HepG2 (cell line): ENCODE measurements around the gene STIP1. TPM values are rescaled to one million over a fixed set of nuclear protein-coding genes. Genes with fewer than 3 reads are reported as not detected.

ENCODE experiments used
- ATAC-seq: fragments of 200-7000 bp; cut with Tn5 transposase; 3 replicates; pipeline ENCODE4 v1.9.1; 2020; ENCODE audit warnings: mild to moderate bottlenecking, moderate library complexity
- BruUV-seq: library from RNA; stranded (reverse); fragments of 400-500 nt; replicated peaks from 2 replicates; lab custom pipeline; 2021; lab: Mats Ljungman, UMichigan
- CTCF ChIA-PET: fragments of 300-600 bp; formaldehyde crosslinking; extraction: SDS; loops from one replicate; lab custom pipeline; 2021; ENCODE audit warnings: low total read pairs, inconsistent platforms, low intra/inter-chr PET ratio; lab: Yijun Ruan, JAX
- POLR2A ChIA-PET: fragments of 350-600 bp; sonication (Branson Sonifier 250); formaldehyde crosslinking; loops from one replicate; lab custom pipeline; 2020; ENCODE audit warnings: antibody characterized with exemption, inconsistent platforms; lab: Yijun Ruan, JAX
- DNase-seq: peaks from one replicate; pipeline ENCODE4 v3.0.0-alpha.2; 2015; ENCODE audit warnings: low spot score
- FAIRE-seq: peaks from 3 replicates; lab custom pipeline; 2011; peaks lifted over from hg19 to GRCh38; lab: Jason Lieb, UNC
- H2AFZ ChIP-seq: one replicate; pipeline ENCODE4 v1.6.1; 2011; ENCODE audit warnings: low read length, inconsistent platforms
- H3K27ac ChIP-seq: fragments of 300-600 bp; 3 replicates; pipeline ENCODE4 v1.8.0; 2011; ENCODE audit warnings: mixed run types, mild to moderate bottlenecking, mixed read lengths, low read length, inconsistent platforms; ENCODE audit not compliant: insufficient read depth; ENCODE audit errors: extremely low read length
- H3K27me3 ChIP-seq, 2 experiments: fragments of 200-600 bp in 1 of 2; 2 replicates in 1 of 2; 3 replicates in 1 of 2; pipeline versions ENCODE4 v1.6.0 to v1.8.0; 2011; ENCODE audit warnings: low read length in 2 of 2, mild to moderate bottlenecking in 2 of 2, moderate library complexity in 2 of 2, inconsistent platforms in 1 of 2; ENCODE audit not compliant: insufficient read depth in 2 of 2, control insufficient read depth in 1 of 2
- H3K36me3 ChIP-seq, 2 experiments: fragments of 200-600 bp in 1 of 2; replicated peaks in 1 of 2; 2 replicates in 1 of 2; 3 replicates in 1 of 2; pipeline versions ENCODE4 v1.5.1 to v1.8.0; 2011; ENCODE audit warnings: low read length in 2 of 2, inconsistent platforms in 1 of 2; ENCODE audit not compliant: insufficient read depth in 2 of 2, control insufficient read depth in 1 of 2
- H3K4me1 ChIP-seq: 2 replicates; pipeline ENCODE4 v1.5.1; 2012; ENCODE audit warnings: low read length, inconsistent platforms; ENCODE audit not compliant: insufficient read depth
- H3K4me2 ChIP-seq: 2 replicates; pipeline ENCODE4 v1.6.0; 2011; ENCODE audit warnings: low read depth, low read length, inconsistent platforms
- H3K4me3 ChIP-seq, 3 experiments: fragments of 200-600 bp in 1 of 3; sonication (generic), shearing (Covaris generic) in 1 of 3; replicated peaks in 1 of 3; 2 replicates each; pipeline ENCODE4 v1.5.1; 2011 to 2016; ENCODE audit warnings: low read length in 3 of 3, inconsistent platforms in 2 of 3, low read depth in 2 of 3, mild to moderate bottlenecking in 2 of 3, control low read depth in 1 of 3, mixed read lengths in 1 of 3; ENCODE audit not compliant: insufficient read depth in 1 of 3
- H3K79me2 ChIP-seq: one replicate; pipeline ENCODE4 v1.6.1; 2011; ENCODE audit warnings: low read length, inconsistent platforms; ENCODE audit not compliant: insufficient read depth
- H3K9ac ChIP-seq: 2 replicates; pipeline ENCODE4 v1.6.0; 2011; ENCODE audit warnings: mild to moderate bottlenecking, low read depth, low read length, inconsistent platforms; ENCODE audit not compliant: insufficient read depth
- H3K9me3 ChIP-seq: 2 replicates; pipeline ENCODE4 v1.5.1; 2012; ENCODE audit warnings: mild to moderate bottlenecking, low read length
- H4K20me1 ChIP-seq: 2 replicates; pipeline ENCODE4 v1.6.0; 2011; ENCODE audit warnings: inconsistent platforms, mild to moderate bottlenecking, low read length, moderate library complexity; ENCODE audit not compliant: insufficient read depth
- ATF4 ChIP-seq, 2 experiments: fragments of 450-650 bp in 1 of 2; sonication (generic) in 1 of 2; formaldehyde crosslinking; IDR thresholded peaks; 2 replicates each; pipeline versions ENCODE4 v1.5.0 to v1.8.0; 2020 to 2022; ENCODE audit warnings: mild to moderate bottlenecking in 1 of 2, missing genetic modification reagents in 1 of 2
- FOSL1 ChIP-seq: sonication (generic); formaldehyde crosslinking; IDR thresholded peaks from 2 replicates; pipeline ENCODE4 v1.9.0; 2021; ENCODE audit warnings: missing genetic modification reagents, borderline replicate concordance
- JUNB ChIP-seq: sonication (generic); formaldehyde crosslinking; IDR thresholded peaks from 2 replicates; pipeline ENCODE4 v1.8.0; 2022; ENCODE audit warnings: missing genetic modification reagents, mild to moderate bottlenecking, borderline replicate concordance
- MATR3 ChIP-seq: sonication (generic); formaldehyde crosslinking; IDR thresholded peaks from 2 replicates; pipeline ENCODE4 v1.4.0; 2020; ENCODE audit warnings: missing genetic modification reagents
- NFIB ChIP-seq: sonication (generic); formaldehyde crosslinking; IDR thresholded peaks from 2 replicates; pipeline ENCODE4 v1.9.0; 2021; ENCODE audit warnings: missing genetic modification reagents, mild to moderate bottlenecking, borderline replicate concordance
- TEF ChIP-seq: sonication (generic); formaldehyde crosslinking; IDR thresholded peaks from 2 replicates; pipeline ENCODE4 v1.5.0; 2020; ENCODE audit warnings: missing genetic modification reagents
- ZNF280B ChIP-seq: sonication (generic); formaldehyde crosslinking; IDR thresholded peaks from 2 replicates; pipeline ENCODE4 v1.5.0; 2020; ENCODE audit warnings: missing genetic modification reagents, mild to moderate bottlenecking, borderline replicate concordance
- ZNF331 ChIP-seq: sonication (generic); formaldehyde crosslinking; IDR thresholded peaks from 2 replicates; pipeline ENCODE4 v1.4.0; 2020; ENCODE audit warnings: missing genetic modification reagents
- ZNF343 ChIP-seq: sonication (generic); formaldehyde crosslinking; IDR thresholded peaks from 2 replicates; pipeline ENCODE4 v1.4.0; 2020; ENCODE audit warnings: mild to moderate bottlenecking, missing genetic modification reagents
- ZNF512 ChIP-seq: sonication (generic); formaldehyde crosslinking; IDR thresholded peaks from 2 replicates; pipeline ENCODE4 v1.4.0; 2020; ENCODE audit warnings: mild to moderate bottlenecking, missing genetic modification reagents
- ZSCAN22 ChIP-seq: sonication (generic); formaldehyde crosslinking; IDR thresholded peaks from 2 replicates; pipeline ENCODE4 v1.4.0; 2020; ENCODE audit warnings: mild to moderate bottlenecking, missing genetic modification reagents
- ZSCAN30 ChIP-seq: sonication (generic); formaldehyde crosslinking; IDR thresholded peaks from 2 replicates; pipeline ENCODE4 v1.5.0; 2020; ENCODE audit warnings: mild to moderate bottlenecking, missing genetic modification reagents
- WGBS: methylation state at CpG from one replicate; pipeline ENCODE4 v1.1.6; 2017; ENCODE audit warnings: low lambda C conversion rate; 5-methylcytosine and 5-hydroxymethylcytosine counted together
- in situ Hi-C: cut with HindIII; loops from 2 replicates; pipeline ENCODE4 v1.10.0; 2017; ENCODE audit warnings: low pct_unique_long_range_greater_than_20kb; ENCODE audit not compliant: extremely low pct_ligation_motif_present
- intact Hi-C: fragments of 100-400 bp; cut with micrococcal nuclease; formaldehyde crosslinking; loops from one replicate; pipeline ENCODE4 v1.10.0; 2022; ENCODE audit not compliant: unreplicated experiment
- polyA plus RNA-seq, 8 experiments: library from polyadenylated mRNA; depleted of rRNA in 3 of 8; stranded (reverse) in 7 of 8; unstranded in 1 of 8; fragments of >200 nt; fragmentation: Illumina TruSeq in 4 of 8; extraction: Trizol in 4 of 8; gene quantifications; 2 replicates each; pipeline versions ENCODE4 v1.2.1 to v1.2.3, GENCODE V29; 2011 to 2016; ENCODE audit warnings: low read depth in 4 of 8, missing spikeins in 1 of 8, mixed read lengths in 1 of 8; ENCODE audit not compliant: insufficient read depth in 1 of 8
- total RNA-seq, 5 experiments: library from RNA; depleted of rRNA; stranded (reverse); fragments of >200 nt; fragmentation: Illumina TruSeq; extraction: Trizol; gene quantifications; 2 replicates each; pipeline ENCODE4 v1.2.3, GENCODE V29; 2016; ENCODE audit warnings: low read depth in 1 of 5

The STIP1 gene
- total and polyA plus RNA-seq, 2 of the 13 experiments (the other 11 are each of a cell fraction or from before 2014, with no cell fraction given), result 81.1 to 217 TPM

GRCh38 chr11:64178951-64179639, 6.9 kb upstream of the STIP1 start:
- intact Hi-C loops, result no loop called here
- Histone ChIP-seq H3K27me3 (no peaks in the 10 kb centered on the region), H4K20me1 (no peaks in the 10 kb centered on the region), H3K79me2 (no peaks in the 10 kb centered on the region), H3K4me1 (peaks cover 34% of the 10 kb centered on the region), H2AFZ (no peak overlapping the region), H3K4me3 (no peak overlapping the region), H3K4me2 (no peak overlapping the region), H3K9me3 (no peaks in the 10 kb centered on the region), H3K36me3 (no peaks in the 10 kb centered on the region), H3K9ac (no peak overlapping the region), H3K27ac (no peak overlapping the region)
- BruUV-seq, result no TSS peak
- ATAC-seq (no peak), FAIRE-seq (no peak), DNase-seq (no peak)
- 92% methylated on average over 11 of the region's 12 CpGs for WGBS
- ChIA-PET CTCF (no interaction called here), POLR2A (no interaction called here)
- peak; percentile 97 for TF ChIP-seq ZNF331 (CRISPR knock-in tag)
- TF ChIP-seq ZNF512 (CRISPR knock-in tag), result no peak
- in situ Hi-C loops, result no loop called here

- DNase-seq, result no peak
- Histone ChIP-seq H3K36me3 (no peaks in the 10 kb centered on the region), H3K9me3 (no peaks in the 10 kb centered on the region), H3K79me2 (no peaks in the 10 kb centered on the region), H3K27me3 (no peaks in the 10 kb centered on the region), H2AFZ (no peak overlapping the region), H3K9ac (0 out of 2 replicates have a peak overlapping the region, but pooled peaks have one; percentile 57), H3K4me1 (peaks cover 44% of the 10 kb centered on the region), H3K27ac (no peak overlapping the region), H4K20me1 (no peaks in the 10 kb centered on the region), H3K4me2 (peak overlapping the region; percentile 77; the same call in 1 of the 2 replicates), H3K4me3 (no peak overlapping the region)
- intact Hi-C loops, result loop anchor here (10.0 kb wide), 1 partner anchor 124 kb away; the partner anchor contains the start of genes CATSPERZ and ESRRA
- ChIA-PET CTCF (no interaction called here), POLR2A (interaction anchor here (0.7 to 1.5 kb wide), 5 partner anchors 10 to 173 kb away, joined by 3 to 19 read pairs (median 4); partner anchors contain the start of genes MACROD1, NUDT22 and TRPT1)
- in situ Hi-C loops, result no loop called here
- no peak for FAIRE-seq
- no TSS peak for BruUV-seq
- ATAC-seq, result no peak
- WGBS, result 89% methylated on average over 5 of the region's 5 CpGs
- no peak for TF ChIP-seq ZSCAN22 (CRISPR knock-in tag)
- TF ChIP-seq ATF4 (CRISPR knock-in tag; IDR thresholded peaks at IDR 0.05), result no peak
- no peak for TF ChIP-seq JUNB (CRISPR knock-in tag)
- no peak for TF ChIP-seq ZNF280B
- TF ChIP-seq ZSCAN30 (CRISPR knock-in tag), result no peak
- TF ChIP-seq NFIB, result no peak
- TF ChIP-seq MATR3 (CRISPR knock-in tag), result no peak
- no peak for TF ChIP-seq TEF (CRISPR knock-in tag)
- no peak for TF ChIP-seq ZNF343
- TF ChIP-seq FOSL1, result no peak
Measured at GRCh38 chr11:64180891-64181290, 5.1 kb upstream of the STIP1 start.
